IMR-90 (cell line): Measurements from ENCODE around the gene ANGPTL4. TPM values are rescaled to one million over a fixed set of nuclear protein-coding genes. Genes with fewer than 3 reads are reported as not detected.
"Not testable (repeated sequence)": the region's sequence is repeated elsewhere in the genome, so short reads cannot be mapped to it uniquely, and the experiment has no call there.

Source experiments
- ATAC-seq: fragments of 200-7000 bp; cut with Tn5 transposase; 2 replicates; pipeline ENCODE4 v1.9.1; 2020; ENCODE audit warnings: low read depth, mild to moderate bottlenecking, moderate library complexity
- BruUV-seq: library from RNA; stranded (reverse); fragments of 400-500 nt; replicated peaks from 2 replicates; lab custom pipeline; 2021; lab: Mats Ljungman, UMichigan
- CTCF ChIA-PET: fragments of 300-600 bp; formaldehyde crosslinking; extraction: SDS; loops from one replicate; lab custom pipeline; 2021; ENCODE audit warnings: antibody characterized with exemption; lab: Yijun Ruan, JAX
- POLR2A ChIA-PET: fragments of 300-600 bp; sonication (Branson Sonifier 250); formaldehyde crosslinking; loops from one replicate; lab custom pipeline; 2022; ENCODE audit warnings: antibody characterized with exemption; ENCODE audit not compliant: unreplicated experiment; lab: Charles Lee
- DNase-seq: peaks from one replicate; pipeline ENCODE4 v3.0.0; 2013
- H2AFZ ChIP-seq: replicated peaks from 2 replicates; pipeline ENCODE3; 2013; ENCODE audit warnings: low read length, mild to moderate bottlenecking; ENCODE audit not compliant: poor library complexity
- H2AK5ac ChIP-seq: 2 replicates; pipeline ENCODE4 v1.6.1; 2013; ENCODE audit warnings: low read depth, low read length, inconsistent platforms
- H2AK9ac ChIP-seq: replicated peaks from 2 replicates; pipeline ENCODE3; 2013; ENCODE audit warnings: mild to moderate bottlenecking, low read depth, low read length, moderate library complexity; ENCODE audit not compliant: poor library complexity
- H2BK120ac ChIP-seq: 2 replicates; pipeline ENCODE4 v1.6.1; 2013; ENCODE audit warnings: low read depth, low read length, inconsistent platforms
- H2BK15ac ChIP-seq: 3 replicates; pipeline ENCODE4 v1.6.1; 2013; ENCODE audit warnings: low read depth, low read length, inconsistent platforms
- H2BK20ac ChIP-seq: 2 replicates; pipeline ENCODE4 v1.6.1; 2013; ENCODE audit warnings: low read depth, mild to moderate bottlenecking, inconsistent platforms, low read length, moderate library complexity
- H2BK5ac ChIP-seq: 2 replicates; pipeline ENCODE4 v1.6.1; 2013; ENCODE audit warnings: mild to moderate bottlenecking, low read depth, low read length, inconsistent platforms; ENCODE audit not compliant: poor library complexity, severe bottlenecking
- H3K14ac ChIP-seq: replicated peaks from 2 replicates; pipeline ENCODE4 v1.6.1; 2013; ENCODE audit warnings: low read depth, low read length, inconsistent platforms
- H3K18ac ChIP-seq: 2 replicates; pipeline ENCODE4 v1.6.1; 2013; ENCODE audit warnings: low read depth, low read length, control low read depth
- H3K23ac ChIP-seq: 2 replicates; pipeline ENCODE4 v1.6.1; 2013; ENCODE audit warnings: low read depth, low read length, inconsistent platforms
- H3K27ac ChIP-seq: 2 replicates; pipeline ENCODE4 v1.5.1; 2013; ENCODE audit warnings: mild to moderate bottlenecking, control low read depth, low read length; ENCODE audit not compliant: insufficient read depth
- H3K27me3 ChIP-seq: 2 replicates; pipeline ENCODE4 v1.6.1; 2013; ENCODE audit warnings: low read length; ENCODE audit not compliant: control insufficient read depth, insufficient read depth
- H3K36me3 ChIP-seq: 2 replicates; pipeline ENCODE4 v1.6.1; 2013; ENCODE audit warnings: low read length, mixed read lengths; ENCODE audit not compliant: control insufficient read depth, insufficient read depth
- H3K4ac ChIP-seq: 2 replicates; pipeline ENCODE4 v1.6.1; 2013; ENCODE audit warnings: low read depth, low read length, inconsistent platforms
- H3K4me1 ChIP-seq: 2 replicates; pipeline ENCODE4 v1.6.1; 2013; ENCODE audit warnings: low read length, mixed read lengths; ENCODE audit not compliant: control insufficient read depth, insufficient read depth
- H3K4me2 ChIP-seq: 2 replicates; pipeline ENCODE4 v1.6.1; 2013; ENCODE audit warnings: low read depth, mild to moderate bottlenecking, control low read depth, low read length, moderate library complexity
- H3K4me3 ChIP-seq: 2 replicates; pipeline ENCODE4 v1.5.1; 2013; ENCODE audit warnings: low read depth, mild to moderate bottlenecking, control low read depth, low read length, moderate library complexity; ENCODE audit not compliant: insufficient read depth
- H3K56ac ChIP-seq: 2 replicates; pipeline ENCODE4 v1.6.1; 2013; ENCODE audit warnings: low read length, inconsistent platforms; ENCODE audit not compliant: insufficient read depth; ENCODE audit errors: extremely low read depth
- H3K79me1 ChIP-seq, 2 experiments: 2 replicates each; pipeline ENCODE4 v1.6.1; 2013; ENCODE audit warnings: low read length in 2 of 2, inconsistent platforms in 1 of 2, low read depth in 1 of 2
- H3K9ac ChIP-seq: 2 replicates; pipeline ENCODE4 v1.6.1; 2013; ENCODE audit warnings: low read depth, low read length, control low read depth
- H3K9me1 ChIP-seq: 2 replicates; pipeline ENCODE4 v1.6.1; 2013; ENCODE audit warnings: low read length, inconsistent platforms; ENCODE audit not compliant: insufficient read depth
- H3K9me3 ChIP-seq: 2 replicates; pipeline ENCODE4 v1.6.1; 2013; ENCODE audit warnings: low read length; ENCODE audit not compliant: control insufficient read depth, insufficient read depth
- H4K20me1 ChIP-seq: 2 replicates; pipeline ENCODE4 v1.6.1; 2013; ENCODE audit warnings: low read length, inconsistent platforms; ENCODE audit not compliant: insufficient read depth
- H4K5ac ChIP-seq: 2 replicates; pipeline ENCODE4 v1.6.1; 2013; ENCODE audit warnings: mild to moderate bottlenecking, low read depth, low read length, control low read depth
- H4K8ac ChIP-seq, 2 experiments: 2 replicates each; pipeline ENCODE4 v1.6.1; 2013; ENCODE audit warnings: low read depth in 2 of 2, low read length in 2 of 2, control low read depth in 1 of 2, inconsistent platforms in 1 of 2
- H4K91ac ChIP-seq: 2 replicates; pipeline ENCODE4 v1.6.1; 2013; ENCODE audit warnings: low read depth, low read length, inconsistent platforms; ENCODE audit not compliant: insufficient read depth
- whole genome bisulfite sequencing, 2 experiments: methylation state at CpG; one replicate each; pipeline versions ENCODE4 v1.1.5 to v1.1.7; 2013; ENCODE audit warnings: missing lambda C conversion rate in 2 of 2; ENCODE audit not compliant: insufficient read length in 1 of 2; ENCODE audit errors: extremely low coverage in 2 of 2; 5-methylcytosine and 5-hydroxymethylcytosine counted together
- dilution Hi-C: fragments of 300-500 bp; cut with HindIII; formaldehyde crosslinking; loops from one replicate; pipeline ENCODE4 v1.14.3; 2018; ENCODE audit warnings: low sequenced_read_pairs; ENCODE audit not compliant: unreplicated experiment
- in situ Hi-C: fragments of 300-500 bp; cut with MboI; formaldehyde crosslinking; loops from 3 replicates; pipeline ENCODE4 v1.14.3; 2019; ENCODE audit warnings: low sequenced_read_pairs, inconsistent platforms, mixed read lengths
- intact Hi-C: fragments of 100-400 bp; cut with micrococcal nuclease; formaldehyde crosslinking; loops from 2 replicates; pipeline ENCODE4 v1.10.0; 2022
- polyA plus RNA-seq, 3 experiments: library from polyadenylated mRNA; depleted of rRNA; stranded (reverse); fragments of >200 nt; gene quantifications; 2 replicates each; pipeline ENCODE4 v1.2.3, GENCODE V29; 2012; ENCODE audit warnings: low replicate concordance in 1 of 3
- total RNA-seq: library from RNA; depleted of rRNA; stranded (reverse); fragments of >200 nt; gene quantifications from 2 replicates; pipeline ENCODE4 v1.2.3, GENCODE V29; 2012

Gene ANGPTL4
- total and polyA plus RNA-seq, 2 of the 4 experiments (the other 2 are of a cell fraction) = 1.4 to 19.1 TPM

DNA sequence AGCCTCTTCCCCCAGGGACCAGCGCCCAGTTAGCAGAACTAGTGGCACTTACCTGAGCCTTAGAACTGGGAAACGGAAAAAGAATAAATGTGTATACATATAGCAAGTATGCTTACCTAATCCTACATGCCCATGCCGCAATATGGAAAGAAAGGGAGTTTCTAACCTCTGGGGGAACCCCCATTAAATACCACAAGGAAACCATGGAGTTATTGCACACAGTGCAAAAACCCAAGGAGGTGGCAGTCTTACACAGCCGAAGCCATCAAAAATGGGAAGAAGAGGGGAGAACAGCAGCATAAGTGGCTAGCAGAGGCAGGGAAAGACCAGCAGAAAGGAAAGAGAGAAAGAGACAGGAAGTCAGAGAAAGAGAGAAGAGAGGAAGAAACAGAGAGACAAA is 20.6 kb downstream of the ANGPTL4 start:
- H2AK5ac ChIP-seq, H2BK20ac ChIP-seq, H2AK9ac ChIP-seq, H2AFZ ChIP-seq, H3K9me1 ChIP-seq, H3K27me3 ChIP-seq, H3K23ac ChIP-seq, H3K9me3 ChIP-seq, H3K4me3 ChIP-seq, dilution Hi-C loops, BruUV-seq, H3K27ac ChIP-seq, H3K79me1 ChIP-seq, ATAC-seq, H3K4ac ChIP-seq, H2BK5ac ChIP-seq, in situ Hi-C loops, H2BK15ac ChIP-seq, H3K4me2 ChIP-seq, H3K56ac ChIP-seq, H4K5ac ChIP-seq, POLR2A ChIA-PET, H2BK120ac ChIP-seq, H3K9ac ChIP-seq, H4K20me1 ChIP-seq, H4K8ac ChIP-seq, intact Hi-C loops, H3K18ac ChIP-seq, H3K14ac ChIP-seq, H4K91ac ChIP-seq, DNase-seq, CTCF ChIA-PET, H3K4me1 ChIP-seq, H3K36me3 ChIP-seq: not testable (repeated sequence)
- WGBS, 2 experiments = 100% methylated on average over 1 of the region's 4 CpGs; no CpG with 5 or more reads in 1 of the 2 experiments

DNA sequence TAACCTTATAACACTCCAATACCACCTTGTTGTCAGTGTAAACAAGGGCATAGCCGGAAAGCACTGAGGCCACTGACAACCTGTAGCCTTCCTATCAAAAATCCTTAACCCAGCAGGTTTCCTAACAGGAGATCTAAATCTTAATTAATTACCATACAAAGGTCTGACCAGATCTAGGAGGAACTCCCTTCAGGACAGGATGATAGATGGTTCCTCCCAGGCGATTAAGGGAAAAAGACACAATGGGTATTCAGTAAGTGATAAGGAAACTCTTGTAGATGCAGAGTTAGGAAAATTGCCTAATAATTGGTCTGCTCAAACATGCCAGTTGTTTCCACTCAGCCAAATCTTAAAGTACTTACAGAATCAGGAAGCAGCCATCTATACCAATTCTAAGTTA is 21.1 kb downstream of the ANGPTL4 start:
- H3K18ac ChIP-seq, H3K79me1 ChIP-seq, H3K14ac ChIP-seq, H3K23ac ChIP-seq, H2BK15ac ChIP-seq, BruUV-seq, H3K9me1 ChIP-seq, intact Hi-C loops, H2AK5ac ChIP-seq, H3K4me2 ChIP-seq, H4K91ac ChIP-seq, CTCF ChIA-PET, H3K4me1 ChIP-seq, H2BK120ac ChIP-seq, H2BK20ac ChIP-seq, H3K9me3 ChIP-seq, H2AFZ ChIP-seq, H3K27ac ChIP-seq, H3K9ac ChIP-seq, DNase-seq, H2BK5ac ChIP-seq, H3K27me3 ChIP-seq, H3K4me3 ChIP-seq, H4K20me1 ChIP-seq, H4K5ac ChIP-seq, in situ Hi-C loops, ATAC-seq, H4K8ac ChIP-seq, H3K56ac ChIP-seq, H3K36me3 ChIP-seq, POLR2A ChIA-PET, H2AK9ac ChIP-seq, H3K4ac ChIP-seq, dilution Hi-C loops: not testable (repeated sequence)
- no CpG with 5 or more reads among the region's 2 CpGs for WGBS, 2 experiments
